Measurements from ENCODE around the gene ZNF672.
"Not testable (repeated sequence)": the region's sequence is repeated elsewhere in the genome, so short reads cannot be mapped to it uniquely, and the experiment has no call there.

Gene ZNF672

DNA sequence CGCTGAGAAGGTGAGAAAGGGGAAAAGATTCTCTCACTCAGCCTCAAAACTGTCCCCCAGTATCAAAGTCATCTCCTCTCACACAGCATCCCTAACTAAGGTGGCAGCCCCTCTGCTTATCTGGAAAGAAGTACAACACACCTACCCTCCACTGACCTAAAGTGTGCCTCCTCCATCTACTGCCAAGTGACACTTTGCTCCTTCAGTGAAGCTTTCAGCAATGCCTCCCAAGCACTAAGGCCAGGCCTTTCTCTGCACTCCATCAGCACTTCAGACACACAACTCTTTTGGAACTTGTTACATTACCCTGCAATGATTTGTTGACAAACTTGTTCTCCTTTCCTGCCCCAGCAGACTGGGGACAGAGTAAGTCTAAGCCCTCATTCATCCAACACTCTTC lies 13.7 kb upstream of the ZNF672 start:
- no peak for DNase-seq (ENCODE audit: extremely low spot score)
- TF ChIP-seq, protein P1, sequence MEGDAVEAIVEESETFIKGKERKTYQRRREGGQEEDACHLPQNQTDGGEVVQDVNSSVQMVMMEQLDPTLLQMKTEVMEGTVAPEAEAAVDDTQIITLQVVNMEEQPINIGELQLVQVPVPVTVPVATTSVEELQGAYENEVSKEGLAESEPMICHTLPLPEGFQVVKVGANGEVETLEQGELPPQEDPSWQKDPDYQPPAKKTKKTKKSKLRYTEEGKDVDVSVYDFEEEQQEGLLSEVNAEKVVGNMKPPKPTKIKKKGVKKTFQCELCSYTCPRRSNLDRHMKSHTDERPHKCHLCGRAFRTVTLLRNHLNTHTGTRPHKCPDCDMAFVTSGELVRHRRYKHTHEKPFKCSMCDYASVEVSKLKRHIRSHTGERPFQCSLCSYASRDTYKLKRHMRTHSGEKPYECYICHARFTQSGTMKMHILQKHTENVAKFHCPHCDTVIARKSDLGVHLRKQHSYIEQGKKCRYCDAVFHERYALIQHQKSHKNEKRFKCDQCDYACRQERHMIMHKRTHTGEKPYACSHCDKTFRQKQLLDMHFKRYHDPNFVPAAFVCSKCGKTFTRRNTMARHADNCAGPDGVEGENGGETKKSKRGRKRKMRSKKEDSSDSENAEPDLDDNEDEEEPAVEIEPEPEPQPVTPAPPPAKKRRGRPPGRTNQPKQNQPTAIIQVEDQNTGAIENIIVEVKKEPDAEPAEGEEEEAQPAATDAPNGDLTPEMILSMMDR (IDR thresholded peaks at IDR 0.05; ENCODE audit: control extremely low read depth, extremely low read depth, low read depth, missing control alignments), result no peak
- POLR2A ChIA-PET, result interaction anchor here (1.1 kb wide), 1 partner anchor 19 kb away, joined by 3 read pairs; no protein-coding TSS in a partner anchor
- CTCF ChIA-PET, result interaction anchor here (1.2 to 5.6 kb wide), 2 partner anchors 14 to 16 kb away, joined by 3 to 78 read pairs; partner anchors contain the start of gene ZNF672

DNA sequence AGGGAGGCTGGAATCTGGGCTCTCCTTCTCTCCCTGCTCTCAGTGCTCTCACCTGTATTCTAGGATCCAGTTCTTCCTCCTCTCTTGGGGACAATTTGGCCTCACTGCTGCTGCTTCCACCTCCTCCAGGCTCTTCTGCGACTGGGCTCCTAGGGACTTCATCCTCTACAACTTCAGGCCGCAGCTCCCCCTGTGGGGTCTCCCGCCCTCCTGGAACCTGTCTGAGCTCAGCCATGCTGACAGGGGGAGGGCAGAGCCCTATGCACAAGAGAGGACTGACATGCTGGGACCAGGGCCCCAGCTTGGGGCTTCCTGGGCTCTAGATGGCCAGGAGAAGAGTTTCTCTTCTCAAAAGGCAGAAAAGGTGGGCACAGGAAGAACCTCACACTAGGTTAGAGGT lies 13.3 kb upstream of the ZNF672 start:
- ChIA-PET POLR2A (interaction anchor here (0.5 to 1.1 kb wide), 2 partner anchors 14 to 20 kb away, joined by 3 to 6 read pairs; no protein-coding TSS in a partner anchor), CTCF (interaction anchor here (1.2 to 7.3 kb wide), 3 partner anchors 13 to 33 kb away, joined by 3 to 78 read pairs (median 48); partner anchors contain the start of genes ZNF672 and ZNF692)
- TF ChIP-seq, protein P1 (IDR thresholded peaks at IDR 0.05; ENCODE audit: control extremely low read depth, extremely low read depth, low read depth, missing control alignments), result no peak
- no peak for DNase-seq (ENCODE audit: extremely low spot score)

DNA sequence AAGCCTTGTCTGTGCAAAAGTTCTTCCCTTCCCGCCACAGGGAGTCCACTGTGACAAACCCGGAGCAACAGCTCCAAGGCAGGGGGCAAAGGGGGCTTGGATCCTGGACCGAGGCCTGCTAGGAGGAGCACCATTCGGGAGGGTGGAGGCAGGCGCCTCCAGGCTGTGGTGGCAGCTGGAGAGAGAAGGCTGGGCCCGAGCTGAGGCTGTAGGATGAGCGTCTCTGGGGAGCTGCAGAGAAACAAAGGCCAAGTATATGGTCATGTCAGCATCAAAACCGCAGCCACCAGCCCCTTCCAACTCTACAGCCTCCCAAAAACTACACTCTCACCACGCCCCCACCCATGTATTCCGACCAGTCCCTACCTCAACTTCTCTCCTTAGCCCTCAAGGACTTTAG lies 12.9 kb upstream of the ZNF672 start:
- no peak for DNase-seq (ENCODE audit: extremely low spot score)
- TF ChIP-seq, protein P1 (IDR thresholded peaks at IDR 0.05; ENCODE audit: control extremely low read depth, extremely low read depth, low read depth, missing control alignments), result no peak
- CTCF ChIA-PET, result interaction anchor here (0.9 to 7.3 kb wide), 5 partner anchors 8 to 33 kb away, joined by 3 to 78 read pairs (median 5); partner anchors contain the start of genes ZNF672 and ZNF692
- POLR2A ChIA-PET, result interaction anchor here (0.5 to 2.0 kb wide), 3 partner anchors 12 to 20 kb away, joined by 3 to 19 read pairs (median 6); partner anchors contain the start of gene ZNF672

DNA sequence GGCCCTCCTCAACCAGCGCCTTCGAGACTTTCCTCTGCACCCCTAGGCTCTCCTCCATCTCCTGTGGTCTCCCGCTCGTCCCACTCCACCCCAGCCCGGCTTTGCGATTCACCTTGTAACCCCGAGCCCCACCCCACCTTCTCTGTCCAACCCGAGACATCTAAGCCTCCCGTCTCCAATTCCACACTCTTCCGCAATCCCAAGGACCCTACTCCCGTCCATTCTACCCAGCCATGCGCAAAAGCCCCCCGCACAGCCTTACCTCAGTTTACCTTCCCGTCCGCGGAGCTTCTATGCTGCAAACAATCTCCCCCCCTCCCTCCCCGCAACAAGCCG lies 12.5 kb upstream of the ZNF672 start:
- CTCF ChIA-PET, result interaction anchor here (0.8 to 7.3 kb wide), 10 partner anchors 9 to 207 kb away, joined by 3 to 78 read pairs (median 5); partner anchors contain the start of genes ZNF672 and ZNF692
- no peak for DNase-seq (ENCODE audit: extremely low spot score)
- TF ChIP-seq, protein P1 (IDR thresholded peaks at IDR 0.05; ENCODE audit: control extremely low read depth, extremely low read depth, low read depth, missing control alignments), result no peak
- POLR2A ChIA-PET, result interaction anchor here (1.0 to 2.0 kb wide), 3 partner anchors 12 to 48 kb away, joined by 3 to 19 read pairs (median 4); partner anchors contain the start of gene ZNF672

DNA sequence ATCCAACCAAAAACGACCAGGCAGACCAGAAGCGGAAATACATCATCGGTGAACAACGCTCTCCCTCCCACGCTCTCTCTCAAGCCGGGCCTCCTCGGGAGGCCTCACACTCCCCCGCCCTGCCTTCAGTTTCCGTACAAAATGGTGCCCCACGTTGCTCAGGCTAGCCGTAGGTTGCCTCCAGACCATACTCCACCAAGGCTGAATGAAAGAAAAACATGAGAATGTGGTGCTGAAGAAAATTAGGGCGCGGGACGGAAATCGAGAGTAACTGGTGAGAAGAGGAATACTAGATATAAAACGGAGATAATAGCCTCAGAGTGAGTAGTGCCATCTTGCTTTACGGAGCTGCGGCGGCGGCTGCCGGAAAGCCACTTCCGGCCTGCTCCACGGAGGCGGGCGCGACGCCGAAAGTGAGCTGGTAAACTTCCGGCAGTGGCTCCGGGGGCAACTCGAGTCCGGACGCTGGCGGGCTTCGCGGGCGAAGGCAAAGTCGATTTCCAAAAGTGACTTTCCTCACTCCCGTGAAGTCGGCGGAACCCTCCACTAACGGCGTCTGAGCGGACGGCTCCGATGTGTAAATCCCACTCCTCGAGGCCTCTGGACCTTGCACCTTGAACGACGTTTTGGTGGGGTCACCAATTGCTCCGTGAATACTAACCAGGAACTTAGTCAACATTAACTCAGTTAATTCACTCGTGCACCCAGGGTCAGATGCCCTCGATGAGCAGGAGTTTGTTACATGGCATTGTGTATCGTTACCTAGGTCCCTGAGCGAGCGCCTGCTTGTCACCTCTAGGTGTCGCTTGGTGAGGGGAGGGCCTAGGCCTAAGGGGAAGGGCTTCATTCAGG lies 11.9 kb upstream of the ZNF672 start, which contains the start of gene SH3BP5L:
SH3BP5L (minus strand) TSS at position 7 of the 852 bp plus-strand sequence. CDS start 980 bp downstream, outside the sequence.
- TF ChIP-seq, protein P1 (IDR thresholded peaks at IDR 0.05; ENCODE audit: control extremely low read depth, extremely low read depth, low read depth, missing control alignments), result peak; percentile 64
- POLR2A ChIA-PET, result interaction anchor here (0.6 to 2.0 kb wide), 3 partner anchors 11 to 47 kb away, joined by 3 to 19 read pairs (median 4); partner anchors contain the start of genes ZNF672 and ZNF692
- peak; percentile 95 for DNase-seq (ENCODE audit: extremely low spot score)
- CTCF ChIA-PET, result interaction anchor here (0.8 to 7.3 kb wide), 10 partner anchors 9 to 208 kb away, joined by 3 to 78 read pairs (median 5); partner anchors contain the start of genes ZNF672 and ZNF692

- no peak for DNase-seq (ENCODE audit: extremely low spot score)
- TF ChIP-seq, protein P1 (IDR thresholded peaks at IDR 0.05; ENCODE audit: control extremely low read depth, extremely low read depth, low read depth, missing control alignments), result no peak
- ChIA-PET POLR2A (interaction anchor here (2.0 kb wide), 1 partner anchor 9 kb away, joined by 7 read pairs; the partner anchor contains the start of gene ZNF672), CTCF (interaction anchor here (0.7 to 7.3 kb wide), 3 partner anchors 9 to 29 kb away, joined by 3 to 78 read pairs (median 48); partner anchors contain the start of genes ZNF672 and ZNF692)
Observed at GRCh38 chr1:248828845-248829244, 9.2 kb upstream of the ZNF672 start.

DNA sequence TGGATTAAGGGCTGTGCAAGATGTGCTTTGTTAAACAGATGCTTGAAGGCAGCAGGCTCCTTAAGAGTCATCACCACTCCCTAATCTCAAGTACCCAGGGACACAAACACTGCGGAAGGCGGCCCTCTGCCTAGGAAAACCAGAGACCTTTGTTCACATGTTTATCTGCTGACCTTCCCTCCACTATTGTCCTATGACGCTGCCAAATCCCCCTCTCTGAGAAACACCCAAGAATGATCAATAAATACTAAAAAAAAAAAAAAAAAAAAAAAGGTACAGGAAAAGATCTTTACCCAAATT lies 7.4 kb upstream of the ZNF672 start:
- DNase-seq (ENCODE audit: extremely low spot score); POLR2A ChIA-PET: not testable (repeated sequence)
- CTCF ChIA-PET, result interaction anchor here (7.3 kb wide), 1 partner anchor 27 kb away, joined by 48 read pairs; the partner anchor contains the start of gene ZNF692

All from GM10248 (cell line).